ENCODE data around the gene SPECC1. TPM values are rescaled to one million over a fixed set of nuclear protein-coding genes. Genes with fewer than 3 reads are reported as not detected.

Gene SPECC1
- total RNA-seq, 6 experiments from 2014 or later: 19.2 to 33.7 (median 29.4) TPM

DNA sequence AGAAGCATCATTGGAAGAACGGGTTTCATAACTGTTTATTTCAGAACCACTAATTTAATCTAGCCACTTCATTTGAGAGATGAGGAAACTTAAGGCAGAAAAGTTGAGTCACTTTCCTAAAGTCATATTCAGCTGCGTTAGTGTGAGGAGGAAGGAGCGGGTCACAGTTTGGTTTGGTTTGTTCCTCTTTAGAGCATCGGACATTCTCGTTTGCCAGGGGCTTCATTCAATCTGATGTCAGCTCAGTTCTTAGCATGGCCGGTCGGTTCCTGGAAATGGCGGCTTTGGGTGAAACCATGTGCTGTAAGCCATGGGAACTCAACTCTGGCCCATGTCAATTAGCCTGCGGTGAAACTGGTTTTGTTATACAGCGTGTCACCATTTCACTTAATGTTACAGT, 271.7 kb downstream of the SPECC1 start:
- H3K4me1 Mint-ChIP-seq (ENCODE audit: low read depth): peaks cover 50% of the 10 kb centered on the region
- H3K36me3 Mint-ChIP-seq (ENCODE audit: low read depth): no peaks in the 10 kb centered on the region; the same call in 1 of the 2 replicates
- H3K4me3 Mint-ChIP-seq: no peak overlapping the region
- TF ChIP-seq, protein P1, sequence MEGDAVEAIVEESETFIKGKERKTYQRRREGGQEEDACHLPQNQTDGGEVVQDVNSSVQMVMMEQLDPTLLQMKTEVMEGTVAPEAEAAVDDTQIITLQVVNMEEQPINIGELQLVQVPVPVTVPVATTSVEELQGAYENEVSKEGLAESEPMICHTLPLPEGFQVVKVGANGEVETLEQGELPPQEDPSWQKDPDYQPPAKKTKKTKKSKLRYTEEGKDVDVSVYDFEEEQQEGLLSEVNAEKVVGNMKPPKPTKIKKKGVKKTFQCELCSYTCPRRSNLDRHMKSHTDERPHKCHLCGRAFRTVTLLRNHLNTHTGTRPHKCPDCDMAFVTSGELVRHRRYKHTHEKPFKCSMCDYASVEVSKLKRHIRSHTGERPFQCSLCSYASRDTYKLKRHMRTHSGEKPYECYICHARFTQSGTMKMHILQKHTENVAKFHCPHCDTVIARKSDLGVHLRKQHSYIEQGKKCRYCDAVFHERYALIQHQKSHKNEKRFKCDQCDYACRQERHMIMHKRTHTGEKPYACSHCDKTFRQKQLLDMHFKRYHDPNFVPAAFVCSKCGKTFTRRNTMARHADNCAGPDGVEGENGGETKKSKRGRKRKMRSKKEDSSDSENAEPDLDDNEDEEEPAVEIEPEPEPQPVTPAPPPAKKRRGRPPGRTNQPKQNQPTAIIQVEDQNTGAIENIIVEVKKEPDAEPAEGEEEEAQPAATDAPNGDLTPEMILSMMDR (IDR thresholded peaks at IDR 0.05): no peak
- no peak for DNase-seq
- no peaks in the 10 kb centered on the region for H3K9me3 Mint-ChIP-seq
- H3K27me3 Mint-ChIP-seq (ENCODE audit: insufficient read depth): no peaks in the 10 kb centered on the region; the same call in 1 of the 2 replicates
- no peak overlapping the region for H3K27ac Mint-ChIP-seq

DNA sequence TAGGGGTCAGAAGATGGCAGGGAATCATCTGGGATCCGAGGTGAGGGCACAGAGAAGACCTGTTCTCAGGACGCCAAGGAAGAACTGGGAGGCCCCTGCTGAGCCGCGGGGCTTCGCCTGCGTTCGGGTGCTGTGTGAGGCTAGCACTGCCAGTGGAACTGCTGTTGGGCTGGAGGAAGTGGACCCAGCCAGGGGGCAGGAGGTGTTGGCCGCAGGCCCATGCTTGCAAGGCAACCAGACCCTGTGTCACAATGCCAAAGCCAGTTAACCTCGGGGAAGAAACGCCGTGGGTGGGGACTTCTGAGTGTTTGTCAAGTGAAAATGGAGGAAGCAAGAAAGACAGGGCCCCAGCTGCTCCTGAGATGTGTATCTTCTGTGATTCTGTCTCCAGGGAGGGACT, 272.7 kb downstream of the SPECC1 start:
- H3K4me3 Mint-ChIP-seq: no peak overlapping the region
- H3K9me3 Mint-ChIP-seq: no peaks in the 10 kb centered on the region
- H3K27ac Mint-ChIP-seq: no peak overlapping the region
- DNase-seq: no peak
- H3K4me1 Mint-ChIP-seq (ENCODE audit: low read depth): peaks cover 42% of the 10 kb centered on the region
- TF ChIP-seq, protein P1 (IDR thresholded peaks at IDR 0.05): no peak
- no peaks in the 10 kb centered on the region; the same call in 1 of the 2 replicates for H3K27me3 Mint-ChIP-seq (ENCODE audit: insufficient read depth)
- H3K36me3 Mint-ChIP-seq (ENCODE audit: low read depth): no peaks in the 10 kb centered on the region; the same call in 1 of the 2 replicates

DNA sequence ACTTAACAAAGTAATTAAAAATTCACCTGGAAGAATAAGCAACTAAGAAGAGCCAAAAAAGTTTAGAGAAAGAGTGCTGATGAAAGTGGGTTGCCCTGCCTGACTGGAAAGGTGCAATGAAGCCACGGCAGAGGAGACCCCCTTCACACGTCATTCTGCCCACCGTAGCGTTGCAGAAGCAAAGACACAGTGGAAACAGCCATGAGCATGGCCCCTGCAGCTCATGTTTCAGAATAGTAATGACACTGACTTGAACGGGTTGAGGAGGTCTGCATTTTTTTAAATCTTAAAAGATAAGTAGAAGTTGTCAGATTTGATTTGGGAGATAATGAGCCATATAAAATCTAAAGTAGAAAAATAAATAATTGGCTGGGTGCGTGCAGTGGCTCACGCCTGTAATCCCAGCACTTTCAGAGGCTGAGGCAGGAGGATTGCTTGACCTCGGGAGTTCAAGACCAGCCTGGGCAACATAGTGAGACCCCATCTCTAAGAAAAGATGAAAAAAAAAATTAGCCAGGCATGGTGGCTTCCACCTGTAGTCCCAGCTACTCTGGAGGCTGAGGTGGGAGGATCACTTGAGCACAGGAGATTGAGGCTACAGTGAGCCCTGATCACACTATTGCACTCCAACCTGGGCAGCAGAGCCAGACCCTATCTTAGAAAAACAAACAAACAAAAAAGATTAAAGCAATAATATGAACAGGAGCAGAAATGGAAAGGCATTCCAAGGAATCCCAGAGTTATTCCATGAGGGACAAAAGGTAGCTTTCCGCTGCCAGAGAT, 273.6 kb downstream of the SPECC1 start:
- Mint-ChIP-seq H3K4me3 (no peak overlapping the region), H3K27ac (no peak overlapping the region), H3K9me3 (no peaks in the 10 kb centered on the region), H3K27me3 (ENCODE audit: insufficient read depth) (no peaks in the 10 kb centered on the region; the same call in 1 of the 2 replicates), H3K36me3 (ENCODE audit: low read depth) (no peaks in the 10 kb centered on the region; the same call in none of the 2 replicates), H3K4me1 (ENCODE audit: low read depth) (peaks cover 39% of the 10 kb centered on the region)
- no peak for DNase-seq
- TF ChIP-seq, protein P1 (IDR thresholded peaks at IDR 0.05): no peak

DNA sequence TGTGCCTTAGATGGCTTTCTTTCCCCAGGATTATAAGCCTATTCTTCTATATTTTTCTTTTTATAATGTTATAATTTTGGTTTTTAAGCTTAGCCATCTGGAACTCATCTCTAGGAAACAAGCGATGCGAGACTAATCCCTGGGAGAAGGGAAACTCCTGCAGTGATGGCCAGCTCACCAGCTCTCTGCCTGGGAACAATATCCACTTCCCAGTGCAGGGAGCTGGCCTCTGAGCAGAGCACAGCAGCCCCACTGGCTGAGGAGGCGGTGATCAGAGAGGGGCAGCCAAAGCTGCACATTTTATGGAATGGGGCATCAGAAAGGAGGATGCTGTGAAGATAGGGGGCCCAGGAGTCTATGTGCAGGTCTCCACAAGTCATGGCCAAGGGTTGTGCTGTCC, 274.9 kb downstream of the SPECC1 start:
- H3K36me3 Mint-ChIP-seq (ENCODE audit: low read depth): peaks cover 7% of the 10 kb centered on the region
- no peak overlapping the region for H3K4me3 Mint-ChIP-seq
- peaks cover 26% of the 10 kb centered on the region for H3K4me1 Mint-ChIP-seq (ENCODE audit: low read depth)
- H3K27me3 Mint-ChIP-seq (ENCODE audit: insufficient read depth): no peaks in the 10 kb centered on the region; the same call in 1 of the 2 replicates
- TF ChIP-seq, protein P1 (IDR thresholded peaks at IDR 0.05): no peak
- no peak for DNase-seq
- peaks cover 6% of the 10 kb centered on the region; the same call in 1 of the 2 replicates for H3K9me3 Mint-ChIP-seq
- no peak overlapping the region; the same call in 1 of the 2 replicates for H3K27ac Mint-ChIP-seq

DNA sequence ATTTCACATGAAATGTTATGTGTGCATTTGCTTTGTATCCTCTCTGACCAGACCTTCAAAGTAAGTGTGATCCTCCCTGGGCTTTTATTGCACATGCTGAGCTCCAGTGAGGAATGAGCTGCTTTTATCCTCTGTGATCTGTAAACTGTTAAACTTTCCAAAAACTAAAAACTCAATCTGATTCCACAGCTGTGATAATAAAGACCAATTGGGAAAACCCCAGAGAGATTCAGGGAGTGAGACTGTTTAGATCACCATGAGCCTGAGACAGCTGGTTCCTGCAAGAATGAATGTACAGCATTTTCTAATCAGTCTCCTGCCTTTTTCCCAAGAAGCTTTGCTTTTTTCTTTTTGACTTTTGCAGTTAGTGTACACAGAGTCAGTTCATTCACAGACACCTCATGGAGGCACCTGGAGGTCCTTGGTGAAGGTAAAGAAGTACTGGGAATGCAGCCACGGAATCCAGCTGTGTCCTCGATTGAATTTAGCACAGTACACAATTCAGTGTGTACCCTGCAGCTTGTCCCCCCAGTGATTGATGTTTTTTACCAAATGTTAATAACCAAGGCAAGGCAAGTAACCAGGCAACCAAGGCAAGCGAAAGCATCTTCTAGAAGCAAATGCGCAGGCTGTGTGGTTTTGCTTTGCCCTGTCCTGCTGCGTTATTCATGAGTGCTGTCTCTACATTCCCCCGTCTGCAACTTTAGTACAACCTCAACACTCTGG, 275.6 kb downstream of the SPECC1 start:
- Mint-ChIP-seq H3K27me3 (ENCODE audit: insufficient read depth) (no peaks in the 10 kb centered on the region; the same call in 1 of the 2 replicates), H3K36me3 (ENCODE audit: low read depth) (peaks cover 7% of the 10 kb centered on the region), H3K4me3 (no peak overlapping the region), H3K9me3 (peaks cover 6% of the 10 kb centered on the region; the same call in 1 of the 2 replicates), H3K4me1 (ENCODE audit: low read depth) (peaks cover 23% of the 10 kb centered on the region; the same call in 1 of the 2 replicates), H3K27ac (no peak overlapping the region)
- TF ChIP-seq, protein P1 (IDR thresholded peaks at IDR 0.05): no peak
- DNase-seq: no peak
